GM18511 (cell line): Measurements from ENCODE around the gene PYGO2.

Experiments
- ATAC-seq: cut with Tn5 transposase; IDR thresholded peaks from one replicate; pipeline ENCODE4 v1.9.1; 2021; ENCODE audit warnings: mild to moderate bottlenecking, moderate library complexity; ENCODE audit not compliant: unreplicated experiment

PYGO2 gene

GRCh38 chr1:154961207-154962155, at the start of gene PYGO2:
TSS of gene PYGO2 (minus strand) at chr1:154961782. CDS start at chr1:154961576, 206 bp downstream.
- peak; percentile 83 for ATAC-seq

- ATAC-seq: no peak
Observed at GRCh38 chr1:155011004-155011416, 49.4 kb upstream of the PYGO2 start.

DNA sequence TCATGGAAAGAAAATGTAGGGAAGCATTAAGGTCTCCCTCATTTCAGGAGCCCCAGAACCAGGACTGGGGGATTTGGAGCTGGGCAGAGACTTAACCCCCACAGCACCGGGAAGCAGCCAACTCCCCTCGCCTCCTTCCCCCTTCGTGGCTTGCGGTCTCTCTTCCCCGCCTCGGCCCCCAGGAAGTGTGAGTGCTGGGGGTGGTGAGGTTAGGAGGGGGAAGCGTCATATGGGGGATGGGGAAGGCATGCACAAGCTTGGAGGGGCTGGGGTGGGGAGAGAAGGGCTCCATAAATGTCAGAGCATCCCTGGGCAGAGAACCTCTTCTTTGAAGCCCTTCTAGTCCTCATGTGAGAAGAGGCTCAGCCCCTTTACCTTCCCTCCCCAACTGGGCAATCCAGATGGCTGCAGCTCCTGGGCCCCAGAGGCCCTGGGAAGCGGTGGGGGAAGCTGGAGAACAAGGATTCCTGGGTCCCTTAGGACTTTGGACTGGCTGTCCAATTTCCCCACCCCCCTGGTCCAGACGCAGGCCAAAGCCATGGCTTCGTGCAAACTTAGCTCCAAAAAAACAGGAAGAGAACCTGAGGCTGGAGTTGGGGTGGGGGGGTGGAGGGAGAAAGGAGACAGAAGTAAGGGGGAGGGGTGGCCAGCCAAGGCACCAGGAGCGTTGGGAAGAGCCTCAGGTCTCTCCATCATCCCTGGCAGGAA, 48.8 kb upstream of the PYGO2 start:
- no peak for ATAC-seq

GRCh38 chr1:155009742-155010141, 48.2 kb upstream of the PYGO2 start:
- no peak for ATAC-seq

DNA sequence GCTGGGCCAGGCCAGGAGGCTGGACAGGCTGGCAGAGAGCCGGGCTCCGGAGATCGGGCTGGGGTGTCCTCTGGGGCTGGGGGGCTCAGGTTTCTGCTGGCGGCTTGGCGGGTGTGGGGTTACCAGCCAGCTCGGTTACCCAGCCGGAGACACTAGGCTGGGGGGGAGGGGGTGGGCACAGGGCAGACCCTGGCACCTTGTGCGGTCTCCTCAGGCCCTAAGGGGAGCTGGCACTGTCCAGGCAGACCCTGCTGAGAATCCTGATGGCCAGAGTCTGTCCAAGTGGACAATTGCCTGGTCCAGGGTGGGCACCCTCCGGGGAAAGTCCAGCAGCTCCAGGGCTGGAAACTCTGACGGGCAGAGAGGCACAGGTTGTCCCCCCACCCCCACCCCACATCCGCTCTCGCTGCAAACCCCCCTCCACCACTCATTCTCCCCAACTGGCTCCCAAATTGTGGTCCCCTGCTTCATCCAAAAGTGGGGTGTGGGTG, 47.7 kb upstream of the PYGO2 start:
- no peak for ATAC-seq

- ATAC-seq: no peak
Observed at GRCh38 chr1:155008015-155008941, 46.7 kb upstream of the PYGO2 start.

DNA sequence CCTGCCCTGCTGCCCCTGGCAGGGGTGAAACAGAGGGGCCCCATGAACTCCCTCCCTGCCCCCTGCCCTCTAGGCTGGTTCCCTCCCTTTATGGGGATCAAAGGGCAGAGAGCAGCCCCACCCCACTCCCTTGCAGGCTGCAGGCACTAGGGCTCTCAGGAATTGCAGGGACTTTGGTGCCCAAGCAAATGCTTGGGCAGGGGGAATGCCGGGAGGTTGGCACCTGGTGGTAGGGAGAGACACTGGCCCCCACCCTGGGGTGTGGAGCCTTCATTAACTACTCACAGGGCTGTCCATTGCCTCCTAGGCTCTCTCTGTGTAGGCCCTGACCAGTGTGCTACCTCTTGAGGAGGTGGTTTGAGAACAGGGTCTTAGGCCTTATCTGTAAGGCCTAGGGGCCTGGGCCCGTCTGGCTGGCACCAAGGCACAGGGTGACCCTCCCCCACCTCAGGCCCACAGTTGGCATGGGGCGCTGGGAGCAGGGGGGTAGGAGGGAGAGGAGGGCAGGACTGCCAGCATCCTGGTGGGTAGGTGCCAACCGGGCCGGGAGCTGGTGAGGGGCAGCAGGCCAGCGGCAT, 45.8 kb upstream of the PYGO2 start:
- no peak for ATAC-seq

GRCh38 chr1:155006601-155007101, 45.1 kb upstream of the PYGO2 start:
- no peak for ATAC-seq

GRCh38 chr1:155005076-155006011, 43.8 kb upstream of the PYGO2 start:
- no peak for ATAC-seq

DNA sequence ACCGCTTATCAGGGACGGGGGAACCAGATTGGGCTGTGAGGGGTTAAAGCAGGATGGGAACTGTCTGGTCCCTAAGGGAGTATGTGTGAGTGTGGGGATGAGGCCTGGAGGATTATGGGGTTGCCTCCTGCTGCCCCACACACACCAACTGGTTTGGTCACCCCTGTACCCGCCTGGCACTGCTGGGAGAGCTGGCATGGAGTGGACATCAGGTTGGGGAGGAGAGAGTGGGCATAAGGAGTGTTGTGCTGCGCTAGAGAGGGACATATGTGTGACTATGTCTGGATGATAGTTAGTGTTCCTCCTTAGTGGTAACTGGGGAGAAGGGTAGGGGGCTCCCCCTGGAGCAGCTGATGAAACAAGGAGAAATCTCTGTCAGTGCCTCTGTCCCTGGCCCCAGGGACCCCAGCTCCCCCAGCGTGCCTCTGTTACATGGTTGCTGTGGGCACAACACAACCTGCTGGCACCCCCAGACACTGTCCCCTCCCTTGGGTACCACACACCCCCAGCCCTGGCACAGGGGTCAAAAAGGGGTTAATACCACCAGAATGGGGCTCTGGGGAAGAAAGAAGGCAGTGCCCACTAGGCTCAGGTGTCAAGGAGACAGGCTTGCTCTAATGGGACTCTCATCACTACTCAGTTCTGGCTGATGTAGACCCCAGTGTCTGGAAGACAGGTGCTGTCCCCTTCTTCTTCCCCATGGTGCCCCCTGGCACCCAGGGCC, 42.9 kb upstream of the PYGO2 start:
- ATAC-seq: no peak

DNA sequence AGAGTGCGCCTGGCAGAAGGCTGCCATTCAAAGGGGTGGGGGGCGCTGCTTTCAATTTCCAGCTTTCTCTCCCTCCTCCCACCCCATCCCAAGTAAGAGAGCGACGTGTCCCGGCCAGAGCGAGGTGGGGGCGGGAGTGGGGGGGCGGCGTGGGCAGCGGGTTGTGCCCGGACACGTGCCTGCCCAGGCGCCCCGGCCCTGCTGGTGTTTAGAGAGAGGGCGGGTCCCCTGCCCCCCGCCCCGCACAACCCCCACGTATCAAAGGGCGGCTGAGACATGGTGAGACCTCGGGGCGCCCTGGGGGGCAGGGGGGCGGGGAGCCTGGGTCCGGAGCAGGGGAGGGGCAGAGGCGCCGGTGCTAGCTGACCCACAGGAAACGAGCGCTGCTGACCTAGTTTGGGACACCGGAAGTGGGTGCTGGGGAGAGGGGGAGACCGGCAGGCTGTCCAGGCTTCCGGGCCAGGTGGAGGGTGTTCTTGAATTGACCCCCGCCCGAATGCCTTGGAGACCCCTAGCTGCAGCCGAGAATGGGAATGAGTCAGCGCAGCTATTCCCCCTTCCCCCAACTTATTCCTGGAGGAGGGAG, 42.3 kb upstream of the PYGO2 start:
- no peak for ATAC-seq

GRCh38 chr1:155003227-155003765, 41.7 kb upstream of the PYGO2 start:
- no peak for ATAC-seq

GRCh38 chr1:155002464-155003226, 41.1 kb upstream of the PYGO2 start, which contains the start of gene ZBTB7B:
TSS of gene ZBTB7B (plus strand) at chr1:155002802. CDS start at chr1:155014661, 11,859 bp downstream.
- ATAC-seq: no peak

- ATAC-seq: peak; percentile 51
Observed at GRCh38 chr1:155001675-155002463, 40.3 kb upstream of the PYGO2 start.

DNA sequence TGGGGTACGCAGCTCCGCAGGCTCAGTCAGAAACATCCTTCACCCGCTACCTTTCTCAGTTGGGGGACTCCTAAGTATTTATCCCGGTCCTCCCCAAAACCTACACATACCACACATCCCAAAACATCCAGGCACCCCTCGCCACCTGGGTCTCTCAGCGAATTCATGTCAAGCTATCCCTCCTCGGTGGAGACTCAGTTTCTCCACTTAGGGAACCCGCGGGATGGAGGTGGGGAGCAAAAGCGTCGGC, 39.8 kb upstream of the PYGO2 start:
- no peak for ATAC-seq

DNA sequence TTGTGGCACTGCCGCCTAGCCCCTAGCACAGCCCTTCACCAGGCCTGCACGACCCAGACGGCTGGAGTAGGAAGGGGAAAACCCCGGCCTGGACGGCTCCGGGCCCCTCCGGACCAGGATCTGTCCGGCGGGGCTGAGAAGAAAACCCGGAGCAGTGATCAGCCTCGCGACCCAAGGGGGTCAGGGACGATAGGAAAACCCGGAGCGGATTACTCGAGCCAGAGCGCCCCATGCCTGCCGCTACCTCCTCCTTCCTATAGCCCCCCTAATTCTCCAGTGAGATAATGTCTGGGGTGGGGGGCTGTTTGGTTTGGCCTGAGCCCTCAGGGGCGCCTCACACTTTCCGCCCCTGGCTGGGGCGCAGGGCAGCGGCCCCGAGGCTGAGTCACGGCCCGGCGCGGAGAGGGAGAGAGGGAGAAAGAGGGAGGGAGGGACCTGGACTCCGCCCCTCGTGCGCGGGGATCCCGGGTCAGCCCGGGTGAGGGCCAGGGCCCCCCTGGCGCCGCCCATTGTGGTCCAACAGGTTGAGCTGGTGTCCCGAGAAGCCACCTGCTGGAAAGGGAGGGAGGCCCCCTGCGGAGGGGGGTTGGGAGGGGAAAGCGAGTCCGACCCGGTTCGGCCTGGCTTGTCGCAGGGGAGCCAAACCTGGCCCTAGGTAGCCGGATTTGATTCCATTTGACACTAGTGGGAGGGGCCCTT, 39.3 kb upstream of the PYGO2 start:
- peak; percentile 44 for ATAC-seq
